Cardiac fibroblast (primary cell): ENCODE data around the gene PLXNA4.

ENCODE experiments used
- DNase-seq, 2 donors: peaks; one replicate each; pipeline versions ENCODE4 v3.0.0 to v3.0.0-alpha.2; 2010; ENCODE audit warnings: low read depth in 2 of 2
- H3K4me3 ChIP-seq, 2 donors: replicated peaks in 1 of 2; 1 replicate in 1 of 2; 2 replicates in 1 of 2; pipeline ENCODE4 v1.5.1; 2011; ENCODE audit warnings: low read depth in 2 of 2, low read length in 2 of 2, mild to moderate bottlenecking in 2 of 2, moderate library complexity in 1 of 2
- TF ChIP-seq, protein P1 (sequence below): IDR thresholded peaks from one replicate; pipeline ENCODE4 v1.5.1; 2011; ENCODE audit warnings: low read depth, mild to moderate bottlenecking, low read length, inconsistent platforms

Gene PLXNA4

DNA sequence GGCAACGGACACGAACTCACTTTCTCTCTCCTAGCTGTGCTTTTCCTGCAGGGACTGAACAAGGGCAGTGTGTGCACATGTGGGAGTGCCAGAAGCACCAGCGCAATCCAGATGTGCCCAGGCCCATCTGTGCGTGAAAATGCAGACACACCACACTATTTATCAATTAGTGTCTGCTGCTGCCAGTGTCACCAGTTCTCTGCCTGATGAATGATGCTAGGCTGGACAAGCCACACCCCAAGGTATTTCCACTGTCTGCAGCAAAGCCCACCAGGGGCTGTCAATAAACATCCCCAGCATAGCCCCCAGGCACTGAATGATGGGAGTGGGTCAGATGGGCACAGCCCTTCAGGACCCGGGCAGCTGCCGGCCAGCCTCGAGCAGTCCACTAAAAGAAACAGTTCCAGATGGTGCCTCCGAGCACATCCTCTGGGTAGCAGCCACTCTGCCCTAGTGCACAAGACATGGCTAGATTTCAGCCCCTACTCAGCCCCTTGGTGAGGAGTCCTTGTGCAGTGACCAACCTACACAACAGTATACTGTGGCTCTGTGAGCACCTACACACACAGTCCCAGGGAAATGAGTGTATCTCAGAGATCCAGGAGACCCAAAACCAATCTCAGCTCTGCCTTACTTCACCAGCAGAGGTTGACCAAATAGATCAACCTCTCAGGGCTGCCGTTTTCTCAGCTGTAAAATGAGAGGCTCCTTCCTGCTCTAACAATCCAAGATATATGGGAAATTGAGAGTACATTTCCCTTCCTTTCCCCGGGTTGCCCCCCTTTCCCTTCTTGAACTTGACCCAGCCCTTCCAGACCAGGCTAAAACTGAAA lies 314.7 kb downstream of the PLXNA4 start:
- no peak for DNase-seq
- TF ChIP-seq, protein P1, sequence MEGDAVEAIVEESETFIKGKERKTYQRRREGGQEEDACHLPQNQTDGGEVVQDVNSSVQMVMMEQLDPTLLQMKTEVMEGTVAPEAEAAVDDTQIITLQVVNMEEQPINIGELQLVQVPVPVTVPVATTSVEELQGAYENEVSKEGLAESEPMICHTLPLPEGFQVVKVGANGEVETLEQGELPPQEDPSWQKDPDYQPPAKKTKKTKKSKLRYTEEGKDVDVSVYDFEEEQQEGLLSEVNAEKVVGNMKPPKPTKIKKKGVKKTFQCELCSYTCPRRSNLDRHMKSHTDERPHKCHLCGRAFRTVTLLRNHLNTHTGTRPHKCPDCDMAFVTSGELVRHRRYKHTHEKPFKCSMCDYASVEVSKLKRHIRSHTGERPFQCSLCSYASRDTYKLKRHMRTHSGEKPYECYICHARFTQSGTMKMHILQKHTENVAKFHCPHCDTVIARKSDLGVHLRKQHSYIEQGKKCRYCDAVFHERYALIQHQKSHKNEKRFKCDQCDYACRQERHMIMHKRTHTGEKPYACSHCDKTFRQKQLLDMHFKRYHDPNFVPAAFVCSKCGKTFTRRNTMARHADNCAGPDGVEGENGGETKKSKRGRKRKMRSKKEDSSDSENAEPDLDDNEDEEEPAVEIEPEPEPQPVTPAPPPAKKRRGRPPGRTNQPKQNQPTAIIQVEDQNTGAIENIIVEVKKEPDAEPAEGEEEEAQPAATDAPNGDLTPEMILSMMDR: no peak
- no peak overlapping the region for H3K4me3 ChIP-seq

DNA sequence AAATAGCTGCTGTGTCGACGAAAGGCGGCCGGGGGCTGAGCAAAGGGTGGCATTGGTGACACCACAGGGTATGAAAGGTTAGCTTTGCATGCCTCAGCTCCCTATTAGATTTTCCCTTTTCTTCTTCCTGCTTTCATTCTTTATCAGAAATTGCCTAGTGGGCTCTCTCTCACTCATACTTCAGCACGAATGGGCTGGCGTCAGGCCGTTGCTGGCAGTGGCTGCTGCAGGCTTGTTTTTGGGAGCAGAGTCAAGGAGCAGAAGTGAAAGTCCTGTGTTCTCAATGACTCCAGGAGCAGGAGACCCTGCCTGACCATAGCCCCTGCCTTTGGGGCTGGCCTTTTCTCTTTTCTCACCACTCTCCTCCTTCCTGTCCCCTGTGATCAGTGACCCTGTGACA lies 318.0 kb downstream of the PLXNA4 start:
- H3K4me3 ChIP-seq: no peak overlapping the region
- TF ChIP-seq, protein P1: no peak
- no peak for DNase-seq

DNA sequence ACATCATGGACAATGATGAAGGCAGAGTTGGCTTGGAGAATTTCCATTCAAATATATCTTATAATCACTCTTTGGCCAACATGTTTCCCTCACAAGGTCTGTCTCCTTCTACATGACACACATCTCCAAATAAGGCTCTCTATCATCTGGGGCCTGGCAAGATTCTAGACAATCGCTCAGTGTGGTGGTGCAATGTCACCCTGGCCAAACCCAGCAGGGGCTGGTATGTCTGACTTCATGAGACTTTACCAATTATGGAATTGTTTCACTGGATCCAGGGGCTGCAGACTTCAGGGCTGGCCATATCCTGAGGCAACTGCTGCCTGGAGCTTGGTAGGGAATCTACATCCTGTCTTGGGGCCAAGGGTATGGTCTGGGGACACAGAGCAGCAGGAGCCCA lies 319.0 kb downstream of the PLXNA4 start:
- no peak overlapping the region for H3K4me3 ChIP-seq
- TF ChIP-seq, protein P1: no peak
- no peak for DNase-seq

DNA sequence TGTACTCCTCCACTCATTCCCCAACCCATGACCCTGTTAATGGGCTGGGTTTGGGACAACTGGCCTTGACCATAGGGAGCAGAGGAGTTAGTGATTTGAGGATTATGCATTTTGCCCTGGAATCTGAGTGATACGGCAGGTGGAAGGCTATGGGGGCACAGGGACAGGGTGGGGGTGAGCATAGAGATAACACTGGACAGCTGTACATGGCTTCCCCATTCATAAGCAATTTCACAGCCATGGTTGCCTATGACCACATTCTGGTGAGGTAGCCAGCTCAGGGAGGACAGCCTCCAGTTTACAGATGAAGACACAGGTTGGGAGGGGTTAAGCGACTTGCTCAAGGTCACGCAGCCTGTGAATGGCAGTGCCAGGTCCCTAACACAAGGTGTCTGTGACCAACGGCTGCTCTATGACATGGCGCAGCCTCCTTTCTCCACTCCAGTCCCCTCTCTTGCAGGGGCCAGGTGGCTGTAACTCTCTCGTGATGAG lies 319.5 kb downstream of the PLXNA4 start:
- no peak overlapping the region for H3K4me3 ChIP-seq
- DNase-seq: no peak
- TF ChIP-seq, protein P1: no peak

DNA sequence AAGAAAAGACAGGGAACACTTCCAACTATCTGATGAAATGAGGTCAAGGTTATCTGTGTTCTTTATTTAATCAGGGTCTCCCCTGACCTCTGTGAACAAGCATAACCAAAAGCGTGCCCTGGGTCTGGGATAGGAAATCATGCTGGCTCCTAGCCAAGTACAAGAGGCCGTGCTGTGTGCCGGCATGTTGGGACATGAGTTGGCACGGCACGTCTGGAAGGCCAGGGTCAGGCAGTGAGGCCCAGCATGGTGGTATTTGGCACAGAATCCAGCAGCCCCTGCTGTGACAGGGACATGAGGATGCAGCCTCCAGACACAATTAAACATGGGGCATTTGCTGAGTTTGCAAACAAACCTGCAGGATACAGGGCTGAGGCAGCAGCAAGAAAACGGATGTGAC lies 320.4 kb downstream of the PLXNA4 start:
- peak in 1 of 2 donors; percentile 15 for DNase-seq
- no peak overlapping the region for H3K4me3 ChIP-seq
- TF ChIP-seq, protein P1: no peak

DNA sequence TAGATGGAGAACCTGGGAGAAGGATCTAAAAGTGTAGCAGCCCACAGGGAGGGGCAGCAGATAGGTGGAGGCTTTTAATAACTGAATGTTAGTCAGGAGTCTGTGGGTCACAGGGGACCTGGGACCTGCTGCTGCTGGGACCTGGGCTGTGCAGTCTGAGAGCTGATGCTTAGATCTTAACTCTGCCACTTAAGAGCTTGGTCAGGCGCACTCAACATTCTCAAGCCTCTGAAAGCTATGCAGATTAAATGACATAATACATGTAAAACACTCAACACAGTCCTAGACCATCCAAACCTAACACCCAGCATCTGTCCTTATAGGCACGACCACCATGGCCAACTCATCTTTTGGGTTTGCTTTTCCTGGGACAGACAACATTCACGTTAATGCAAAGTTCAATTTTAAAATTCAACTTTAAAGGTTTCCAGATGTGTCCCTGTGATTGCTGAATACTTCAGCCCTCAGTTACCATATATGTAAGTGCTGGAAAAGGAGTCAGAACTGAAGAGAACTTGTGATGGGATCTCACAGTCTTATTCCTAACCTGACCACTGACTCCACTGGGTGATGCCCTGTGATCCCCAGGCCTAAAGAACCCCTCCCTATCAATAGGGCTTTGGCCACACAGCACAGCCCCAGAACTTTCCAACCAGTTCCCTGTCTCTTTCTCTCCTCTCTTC lies 321.0 kb downstream of the PLXNA4 start:
- DNase-seq: no peak
- TF ChIP-seq, protein P1: no peak
- H3K4me3 ChIP-seq: no peak overlapping the region
